Panc1 (cell line): ENCODE data around the gene VAT1L. TPM values are rescaled to one million over a fixed set of nuclear protein-coding genes. Genes with fewer than 3 reads are reported as not detected.

Source experiments
- ATAC-seq: fragments of 200-7000 bp; cut with Tn5 transposase; 2 replicates; pipeline ENCODE4 v1.9.1; 2020; ENCODE audit warnings: mild to moderate bottlenecking, moderate library complexity
- BruUV-seq: library from RNA; stranded (reverse); fragments of 400-500 nt; replicated peaks from 2 replicates; lab custom pipeline; 2021; lab: Mats Ljungman, UMichigan
- CTCF ChIA-PET: fragments of 300-600 bp; sonication (Branson Sonifier 250); formaldehyde crosslinking; loops from one replicate; lab custom pipeline; 2022; ENCODE audit warnings: antibody characterized with exemption; lab: Charles Lee
- POLR2A ChIA-PET: fragments of 300-600 bp; sonication (Branson Sonifier 250); formaldehyde crosslinking; loops from one replicate; lab custom pipeline; 2022; ENCODE audit warnings: antibody characterized with exemption; lab: Charles Lee
- DNase-seq: peaks from one replicate; pipeline ENCODE4 v3.0.0-alpha.2; 2010; ENCODE audit warnings: low read depth, low spot score
- H3K27ac ChIP-seq: 2 replicates; pipeline ENCODE4 v1.5.1; 2011; ENCODE audit warnings: mild to moderate bottlenecking, low read length, inconsistent platforms
- H3K27me3 ChIP-seq: fragments of 200-500 bp; sonication (Bioruptor generic); 2 replicates; pipeline ENCODE4 v1.6.0; 2014; ENCODE audit warnings: low read length, inconsistent platforms; ENCODE audit not compliant: control insufficient read depth, insufficient read depth
- H3K36me3 ChIP-seq: fragments of 200-500 bp; sonication (Bioruptor generic); 2 replicates; pipeline ENCODE4 v1.5.1; 2014; ENCODE audit warnings: inconsistent platforms, mild to moderate bottlenecking, low read length, moderate library complexity; ENCODE audit not compliant: control insufficient read depth, insufficient read depth
- H3K4me1 ChIP-seq: 2 replicates; pipeline ENCODE4 v1.5.1; 2011; ENCODE audit warnings: inconsistent platforms, mild to moderate bottlenecking, low read length, moderate library complexity; ENCODE audit not compliant: control insufficient read depth, insufficient read depth
- H3K4me3 ChIP-seq, 2 experiments: 2 replicates each; pipeline ENCODE4 v1.5.1; 2011 to 2012; ENCODE audit warnings: low read depth in 2 of 2, low read length in 2 of 2, mild to moderate bottlenecking in 2 of 2, inconsistent platforms in 1 of 2, moderate library complexity in 1 of 2
- H3K9me3 ChIP-seq: fragments of 200-500 bp; sonication (Bioruptor generic); 2 replicates; pipeline ENCODE4 v1.5.1; 2014; ENCODE audit warnings: low read depth, mild to moderate bottlenecking, inconsistent platforms, low read length, moderate library complexity; ENCODE audit not compliant: control insufficient read depth, insufficient read depth
- CTCF ChIP-seq: fragments of 450-650 bp; IDR thresholded peaks from 2 replicates; pipeline ENCODE4 v1.5.1; 2017; ENCODE audit warnings: mild to moderate bottlenecking
- POLR2AphosphoS5 ChIP-seq: IDR thresholded peaks from 2 replicates; pipeline ENCODE4 v1.6.1; 2012; ENCODE audit warnings: mild to moderate bottlenecking, low read depth, low read length, moderate library complexity
- REST ChIP-seq, 2 experiments: IDR thresholded peaks; 2 replicates each; pipeline ENCODE4 v1.6.1; 2011 to 2012; ENCODE audit warnings: low read depth in 2 of 2, control low read depth in 1 of 2, low read length in 1 of 2, mild to moderate bottlenecking in 1 of 2, moderate library complexity in 1 of 2; ENCODE audit not compliant: insufficient read depth in 1 of 2
- SIN3A ChIP-seq: IDR thresholded peaks from 2 replicates; pipeline ENCODE4 v1.6.1; 2012; ENCODE audit warnings: low read depth, mild to moderate bottlenecking, low read length, moderate library complexity, borderline replicate concordance; ENCODE audit not compliant: insufficient read depth
- TCF7L2 ChIP-seq: IDR thresholded peaks from 2 replicates; pipeline ENCODE4 v1.6.1; 2011; ENCODE audit warnings: mild to moderate bottlenecking, low read depth, low read length, inconsistent platforms
- in situ Hi-C: cut with HindIII; loops from 2 replicates; pipeline ENCODE4 v1.10.0; 2016; ENCODE audit warnings: low sequenced_read_pairs, low pct_unique_long_range_greater_than_20kb
- intact Hi-C: fragments of 100-400 bp; cut with micrococcal nuclease; formaldehyde crosslinking; loops from one replicate; pipeline ENCODE4 v1.10.0; 2022; ENCODE audit not compliant: unreplicated experiment
- total RNA-seq: library from RNA; stranded (reverse); gene quantifications from one replicate; pipeline ENCODE4 v1.2.1, GENCODE V29; 2021; ENCODE audit not compliant: unreplicated experiment

VAT1L gene
- total RNA-seq, 1 experiment from 2014 or later = not detected

DNA sequence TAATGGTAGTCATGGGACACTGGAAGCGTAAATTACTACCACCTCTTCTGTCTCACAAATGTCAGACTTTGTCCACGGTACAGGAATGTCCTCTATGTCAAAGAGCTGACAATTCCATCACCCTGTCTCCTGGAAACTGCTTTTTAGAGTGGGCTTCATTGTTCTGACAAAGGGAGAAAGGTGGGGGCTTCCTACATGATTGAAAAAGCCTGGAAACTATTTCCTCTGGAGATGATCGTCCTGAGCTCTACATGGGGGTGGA, 53.1 kb downstream of the VAT1L start:
- H3K4me1 ChIP-seq = no peaks in the 10 kb centered on the region
- ATAC-seq = no peak
- BruUV-seq = no TSS peak
- CTCF ChIA-PET = interaction anchor here (0.6 kb wide), 1 partner anchor 98 kb away, joined by 5 read pairs; no protein-coding TSS in a partner anchor
- no peaks in the 10 kb centered on the region for H3K9me3 ChIP-seq
- in situ Hi-C loops (no loop called here), intact Hi-C loops (no loop called here)
- TF ChIP-seq REST (IDR thresholded peaks at IDR 0.05; ENCODE audit: insufficient read depth in 1 of 2, low read depth in 2 of 2, low read length in 1 of 2) (no peak), CTCF (no peak)
- no peaks in the 10 kb centered on the region for H3K36me3 ChIP-seq
- POLR2A ChIA-PET = no interaction called here
- H3K27me3 ChIP-seq = peaks cover 2% of the 10 kb centered on the region
- DNase-seq = no peak
- H3K4me3 ChIP-seq = no peak overlapping the region
- no peak overlapping the region for H3K27ac ChIP-seq

- POLR2A ChIA-PET = no interaction called here
- DNase-seq (no peak), ATAC-seq (no peak)
- no peak overlapping the region for H3K4me3 ChIP-seq
- in situ Hi-C loops = no loop called here
- intact Hi-C loops = no loop called here
- H3K4me1 ChIP-seq = no peaks in the 10 kb centered on the region
- CTCF ChIA-PET = no interaction called here
- H3K36me3 ChIP-seq = no peaks in the 10 kb centered on the region
- H3K9me3 ChIP-seq = no peaks in the 10 kb centered on the region
- peaks cover 2% of the 10 kb centered on the region for H3K27me3 ChIP-seq
- no peak overlapping the region for H3K27ac ChIP-seq
- no peak for TF ChIP-seq POLR2AphosphoS5
- TF ChIP-seq REST (IDR thresholded peaks at IDR 0.05; ENCODE audit: insufficient read depth in 1 of 2, low read depth in 2 of 2, low read length in 1 of 2) = no peak
- no peak for TF ChIP-seq SIN3A
- TF ChIP-seq TCF7L2 = no peak
- TF ChIP-seq CTCF = no peak
- no TSS peak for BruUV-seq
Measured at GRCh38 chr16:77842468-77842867, 54.1 kb downstream of the VAT1L start.
